Measurements from ENCODE around the gene CCT3. TPM values are rescaled to one million over a fixed set of nuclear protein-coding genes. Genes with fewer than 3 reads are reported as not detected.

The CCT3 gene
- total and polyA plus RNA-seq, 2 experiments from 2014 or later: 405 to 618 TPM

DNA sequence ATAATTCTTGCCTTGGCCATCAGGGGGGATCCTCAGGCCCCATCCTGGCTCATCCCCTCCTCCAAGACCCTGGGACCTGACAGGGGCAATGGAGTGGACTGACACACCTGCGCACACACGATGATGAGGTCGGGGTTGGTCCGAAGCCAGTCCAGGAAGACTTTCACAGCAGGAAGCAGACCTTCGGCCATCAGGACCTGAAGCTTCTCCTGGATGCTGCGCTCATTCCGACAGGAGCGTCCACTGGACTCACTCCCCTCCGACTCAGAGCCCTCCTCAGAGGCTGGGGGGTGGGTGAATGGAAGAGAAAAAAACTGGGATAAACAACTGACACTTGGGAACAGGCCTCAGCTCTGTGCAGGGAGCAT, 74.8 kb downstream of the CCT3 start:
- no peak overlapping the region for H3K4me2 ChIP-seq

More for the DNA sequence above, 74.8 kb downstream of the CCT3 start:
- H2AFZ ChIP-seq: no peak overlapping the region
- Mint-ChIP-seq H3K9me3 (no peaks in the 10 kb centered on the region), H3K36me3 (ENCODE audit: low read depth) (peaks cover 89% of the 10 kb centered on the region), H3K4me1 (no peaks in the 10 kb centered on the region), H3K27me3 (ENCODE audit: insufficient read depth, low read depth, poor library complexity) (peaks cover 3% of the 10 kb centered on the region), H3K27ac (no peak overlapping the region), H3K4me3 (no peak overlapping the region)
- peaks cover 27% of the 10 kb centered on the region for H4K20me1 ChIP-seq (replicated peaks; ENCODE audit: insufficient read depth)
- no peak overlapping the region for H3K4me3 ChIP-seq
- no peak for TF ChIP-seq STAT1 (IDR thresholded peaks at IDR 0.05; ENCODE audit: unreplicated experiment)
- TF ChIP-seq CREB1 (CRISPR knock-in tag; IDR thresholded peaks at IDR 0.05; ENCODE audit: low read depth): no peak
- no peak for TF ChIP-seq JUNB (IDR thresholded peaks at IDR 0.05; ENCODE audit: unreplicated experiment)
- no peak for TF ChIP-seq POLR2AphosphoS5 (IDR thresholded peaks at IDR 0.05; ENCODE audit: low read depth)
- no peak for TF ChIP-seq ZNF331 (CRISPR knock-in tag; IDR thresholded peaks at IDR 0.05; ENCODE audit: low read depth)
- TF ChIP-seq EZH2phosphoT487 (IDR thresholded peaks at IDR 0.05; ENCODE audit: unreplicated experiment): no peak
- TF ChIP-seq, protein P1, sequence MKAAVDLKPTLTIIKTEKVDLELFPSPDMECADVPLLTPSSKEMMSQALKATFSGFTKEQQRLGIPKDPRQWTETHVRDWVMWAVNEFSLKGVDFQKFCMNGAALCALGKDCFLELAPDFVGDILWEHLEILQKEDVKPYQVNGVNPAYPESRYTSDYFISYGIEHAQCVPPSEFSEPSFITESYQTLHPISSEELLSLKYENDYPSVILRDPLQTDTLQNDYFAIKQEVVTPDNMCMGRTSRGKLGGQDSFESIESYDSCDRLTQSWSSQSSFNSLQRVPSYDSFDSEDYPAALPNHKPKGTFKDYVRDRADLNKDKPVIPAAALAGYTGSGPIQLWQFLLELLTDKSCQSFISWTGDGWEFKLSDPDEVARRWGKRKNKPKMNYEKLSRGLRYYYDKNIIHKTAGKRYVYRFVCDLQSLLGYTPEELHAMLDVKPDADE (IDR thresholded peaks at IDR 0.05): no peak
- TF ChIP-seq NANOG (IDR thresholded peaks at IDR 0.05; ENCODE audit: borderline replicate concordance): no peak
- TF ChIP-seq, protein P2, sequence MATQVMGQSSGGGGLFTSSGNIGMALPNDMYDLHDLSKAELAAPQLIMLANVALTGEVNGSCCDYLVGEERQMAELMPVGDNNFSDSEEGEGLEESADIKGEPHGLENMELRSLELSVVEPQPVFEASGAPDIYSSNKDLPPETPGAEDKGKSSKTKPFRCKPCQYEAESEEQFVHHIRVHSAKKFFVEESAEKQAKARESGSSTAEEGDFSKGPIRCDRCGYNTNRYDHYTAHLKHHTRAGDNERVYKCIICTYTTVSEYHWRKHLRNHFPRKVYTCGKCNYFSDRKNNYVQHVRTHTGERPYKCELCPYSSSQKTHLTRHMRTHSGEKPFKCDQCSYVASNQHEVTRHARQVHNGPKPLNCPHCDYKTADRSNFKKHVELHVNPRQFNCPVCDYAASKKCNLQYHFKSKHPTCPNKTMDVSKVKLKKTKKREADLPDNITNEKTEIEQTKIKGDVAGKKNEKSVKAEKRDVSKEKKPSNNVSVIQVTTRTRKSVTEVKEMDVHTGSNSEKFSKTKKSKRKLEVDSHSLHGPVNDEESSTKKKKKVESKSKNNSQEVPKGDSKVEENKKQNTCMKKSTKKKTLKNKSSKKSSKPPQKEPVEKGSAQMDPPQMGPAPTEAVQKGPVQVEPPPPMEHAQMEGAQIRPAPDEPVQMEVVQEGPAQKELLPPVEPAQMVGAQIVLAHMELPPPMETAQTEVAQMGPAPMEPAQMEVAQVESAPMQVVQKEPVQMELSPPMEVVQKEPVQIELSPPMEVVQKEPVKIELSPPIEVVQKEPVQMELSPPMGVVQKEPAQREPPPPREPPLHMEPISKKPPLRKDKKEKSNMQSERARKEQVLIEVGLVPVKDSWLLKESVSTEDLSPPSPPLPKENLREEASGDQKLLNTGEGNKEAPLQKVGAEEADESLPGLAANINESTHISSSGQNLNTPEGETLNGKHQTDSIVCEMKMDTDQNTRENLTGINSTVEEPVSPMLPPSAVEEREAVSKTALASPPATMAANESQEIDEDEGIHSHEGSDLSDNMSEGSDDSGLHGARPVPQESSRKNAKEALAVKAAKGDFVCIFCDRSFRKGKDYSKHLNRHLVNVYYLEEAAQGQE (IDR thresholded peaks at IDR 0.05; ENCODE audit: unreplicated experiment): no peak
- no peak for TF ChIP-seq ZNF114 (CRISPR knock-in tag; IDR thresholded peaks at IDR 0.05)
- TF ChIP-seq, protein P3, sequence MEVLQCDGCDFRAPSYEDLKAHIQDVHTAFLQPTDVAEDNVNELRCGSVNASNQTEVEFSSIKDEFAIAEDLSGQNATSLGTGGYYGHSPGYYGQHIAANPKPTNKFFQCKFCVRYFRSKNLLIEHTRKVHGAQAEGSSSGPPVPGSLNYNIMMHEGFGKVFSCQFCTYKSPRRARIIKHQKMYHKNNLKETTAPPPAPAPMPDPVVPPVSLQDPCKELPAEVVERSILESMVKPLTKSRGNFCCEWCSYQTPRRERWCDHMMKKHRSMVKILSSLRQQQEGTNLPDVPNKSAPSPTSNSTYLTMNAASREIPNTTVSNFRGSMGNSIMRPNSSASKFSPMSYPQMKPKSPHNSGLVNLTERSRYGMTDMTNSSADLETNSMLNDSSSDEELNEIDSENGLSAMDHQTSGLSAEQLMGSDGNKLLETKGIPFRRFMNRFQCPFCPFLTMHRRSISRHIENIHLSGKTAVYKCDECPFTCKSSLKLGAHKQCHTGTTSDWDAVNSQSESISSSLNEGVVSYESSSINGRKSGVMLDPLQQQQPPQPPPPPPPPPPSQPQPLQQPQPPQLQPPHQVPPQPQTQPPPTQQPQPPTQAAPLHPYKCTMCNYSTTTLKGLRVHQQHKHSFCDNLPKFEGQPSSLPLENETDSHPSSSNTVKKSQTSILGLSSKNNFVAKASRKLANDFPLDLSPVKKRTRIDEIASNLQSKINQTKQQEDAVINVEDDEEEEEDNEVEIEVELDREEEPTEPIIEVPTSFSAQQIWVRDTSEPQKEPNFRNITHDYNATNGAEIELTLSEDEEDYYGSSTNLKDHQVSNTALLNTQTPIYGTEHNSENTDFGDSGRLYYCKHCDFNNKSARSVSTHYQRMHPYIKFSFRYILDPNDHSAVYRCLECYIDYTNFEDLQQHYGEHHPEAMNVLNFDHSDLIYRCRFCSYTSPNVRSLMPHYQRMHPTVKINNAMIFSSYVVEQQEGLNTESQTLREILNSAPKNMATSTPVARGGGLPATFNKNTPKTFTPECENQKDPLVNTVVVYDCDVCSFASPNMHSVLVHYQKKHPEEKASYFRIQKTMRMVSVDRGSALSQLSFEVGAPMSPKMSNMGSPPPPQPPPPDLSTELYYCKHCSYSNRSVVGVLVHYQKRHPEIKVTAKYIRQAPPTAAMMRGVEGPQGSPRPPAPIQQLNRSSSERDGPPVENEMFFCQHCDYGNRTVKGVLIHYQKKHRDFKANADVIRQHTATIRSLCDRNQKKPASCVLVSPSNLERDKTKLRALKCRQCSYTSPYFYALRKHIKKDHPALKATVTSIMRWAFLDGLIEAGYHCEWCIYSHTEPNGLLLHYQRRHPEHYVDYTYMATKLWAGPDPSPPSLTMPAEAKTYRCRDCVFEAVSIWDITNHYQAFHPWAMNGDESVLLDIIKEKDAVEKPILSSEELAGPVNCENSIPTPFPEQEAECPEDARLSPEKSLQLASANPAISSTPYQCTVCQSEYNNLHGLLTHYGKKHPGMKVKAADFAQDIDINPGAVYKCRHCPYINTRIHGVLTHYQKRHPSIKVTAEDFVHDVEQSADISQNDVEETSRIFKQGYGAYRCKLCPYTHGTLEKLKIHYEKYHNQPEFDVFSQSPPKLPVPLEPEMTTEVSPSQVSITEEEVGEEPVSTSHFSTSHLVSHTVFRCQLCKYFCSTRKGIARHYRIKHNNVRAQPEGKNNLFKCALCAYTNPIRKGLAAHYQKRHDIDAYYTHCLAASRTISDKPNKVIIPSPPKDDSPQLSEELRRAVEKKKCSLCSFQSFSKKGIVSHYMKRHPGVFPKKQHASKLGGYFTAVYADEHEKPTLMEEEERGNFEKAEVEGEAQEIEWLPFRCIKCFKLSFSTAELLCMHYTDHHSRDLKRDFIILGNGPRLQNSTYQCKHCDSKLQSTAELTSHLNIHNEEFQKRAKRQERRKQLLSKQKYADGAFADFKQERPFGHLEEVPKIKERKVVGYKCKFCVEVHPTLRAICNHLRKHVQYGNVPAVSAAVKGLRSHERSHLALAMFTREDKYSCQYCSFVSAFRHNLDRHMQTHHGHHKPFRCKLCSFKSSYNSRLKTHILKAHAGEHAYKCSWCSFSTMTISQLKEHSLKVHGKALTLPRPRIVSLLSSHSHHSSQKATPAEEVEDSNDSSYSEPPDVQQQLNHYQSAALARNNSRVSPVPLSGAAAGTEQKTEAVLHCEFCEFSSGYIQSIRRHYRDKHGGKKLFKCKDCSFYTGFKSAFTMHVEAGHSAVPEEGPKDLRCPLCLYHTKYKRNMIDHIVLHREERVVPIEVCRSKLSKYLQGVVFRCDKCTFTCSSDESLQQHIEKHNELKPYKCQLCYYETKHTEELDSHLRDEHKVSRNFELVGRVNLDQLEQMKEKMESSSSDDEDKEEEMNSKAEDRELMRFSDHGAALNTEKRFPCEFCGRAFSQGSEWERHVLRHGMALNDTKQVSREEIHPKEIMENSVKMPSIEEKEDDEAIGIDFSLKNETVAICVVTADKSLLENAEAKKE (CRISPR knock-in tag; IDR thresholded peaks at IDR 0.05): no peak
- TF ChIP-seq EZH2 (IDR thresholded peaks at IDR 0.05; ENCODE audit: low read depth, unreplicated experiment): no peak
- TF ChIP-seq, protein P4, sequence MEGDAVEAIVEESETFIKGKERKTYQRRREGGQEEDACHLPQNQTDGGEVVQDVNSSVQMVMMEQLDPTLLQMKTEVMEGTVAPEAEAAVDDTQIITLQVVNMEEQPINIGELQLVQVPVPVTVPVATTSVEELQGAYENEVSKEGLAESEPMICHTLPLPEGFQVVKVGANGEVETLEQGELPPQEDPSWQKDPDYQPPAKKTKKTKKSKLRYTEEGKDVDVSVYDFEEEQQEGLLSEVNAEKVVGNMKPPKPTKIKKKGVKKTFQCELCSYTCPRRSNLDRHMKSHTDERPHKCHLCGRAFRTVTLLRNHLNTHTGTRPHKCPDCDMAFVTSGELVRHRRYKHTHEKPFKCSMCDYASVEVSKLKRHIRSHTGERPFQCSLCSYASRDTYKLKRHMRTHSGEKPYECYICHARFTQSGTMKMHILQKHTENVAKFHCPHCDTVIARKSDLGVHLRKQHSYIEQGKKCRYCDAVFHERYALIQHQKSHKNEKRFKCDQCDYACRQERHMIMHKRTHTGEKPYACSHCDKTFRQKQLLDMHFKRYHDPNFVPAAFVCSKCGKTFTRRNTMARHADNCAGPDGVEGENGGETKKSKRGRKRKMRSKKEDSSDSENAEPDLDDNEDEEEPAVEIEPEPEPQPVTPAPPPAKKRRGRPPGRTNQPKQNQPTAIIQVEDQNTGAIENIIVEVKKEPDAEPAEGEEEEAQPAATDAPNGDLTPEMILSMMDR (conservative IDR thresholded peaks at IDR 0.05; ENCODE audit: low read depth in 2 of 2): no peak
- H3K27me3 ChIP-seq (ENCODE audit: insufficient read depth): no peaks in the 10 kb centered on the region
- no peaks in the 10 kb centered on the region for H3K4me1 ChIP-seq (ENCODE audit: insufficient read depth)
- no peak for ATAC-seq
- H3K36me3 ChIP-seq (ENCODE audit: insufficient read depth): peaks cover 83% of the 10 kb centered on the region
- no peak for DNase-seq (ENCODE audit: low spot score)
- no peaks in the 10 kb centered on the region for H3K9me2 ChIP-seq (ENCODE audit: insufficient read depth)
- H3K79me2 ChIP-seq (replicated peaks; ENCODE audit: insufficient read depth): no peaks in the 10 kb centered on the region
- H3K27ac ChIP-seq (ENCODE audit: low read depth): no peak overlapping the region
- peaks cover 20% of the 10 kb centered on the region; the same call in 1 of the 2 replicates for H3F3A ChIP-seq (replicated peaks; ENCODE audit: low read depth)

Data from GM23338 (cell line).